CD4-positive, alpha-beta T cell treated with Interferon alpha-2 for 1 hour (primary cell): Measurements from ENCODE around the gene TSEN2.
"Not testable (repeated sequence)": the region's sequence is repeated elsewhere in the genome, so short reads cannot be mapped to it uniquely, and the experiment has no call there.

Experiments
- DNase-seq, 2 donors: peaks; one replicate each; pipeline ENCODE4 v3.0.0-alpha.2; 2020 to 2022

The TSEN2 gene

GRCh38 chr3:12452361-12453330 is 31.6 kb upstream of the TSEN2 start:
- DNase-seq: no peak

- no peak for DNase-seq
Measured at GRCh38 chr3:12454076-12454815, 30.0 kb upstream of the TSEN2 start.

GRCh38 chr3:12454816-12455121 is 29.5 kb upstream of the TSEN2 start:
- no peak for DNase-seq

GRCh38 chr3:12455740-12456139 is 28.5 kb upstream of the TSEN2 start:
- no peak for DNase-seq

GRCh38 chr3:12456441-12456840 is 27.8 kb upstream of the TSEN2 start:
- DNase-seq: no peak

GRCh38 chr3:12457380-12457779 is 26.9 kb upstream of the TSEN2 start:
- not testable (repeated sequence) for DNase-seq

GRCh38 chr3:12458901-12459300 is 25.4 kb upstream of the TSEN2 start:
- peak in 1 of 2 donors; percentile 51 for DNase-seq

GRCh38 chr3:12460127-12460526 is 24.2 kb upstream of the TSEN2 start:
- no peak for DNase-seq

- DNase-seq: no peak
Measured at GRCh38 chr3:12461097-12461649, 23.1 kb upstream of the TSEN2 start.

GRCh38 chr3:12462159-12462947 is 21.9 kb upstream of the TSEN2 start:
- DNase-seq: peak in 1 of 2 donors; percentile 28

GRCh38 chr3:12463686-12464085 is 20.6 kb upstream of the TSEN2 start:
- DNase-seq: no peak

GRCh38 chr3:12464181-12464580 is 20.1 kb upstream of the TSEN2 start:
- DNase-seq: no peak

GRCh38 chr3:12465151-12465835 is 19.0 kb upstream of the TSEN2 start:
- no peak for DNase-seq

- DNase-seq: no peak
Measured at GRCh38 chr3:12465836-12466225, 18.4 kb upstream of the TSEN2 start.

- DNase-seq: no peak
Measured at GRCh38 chr3:12467746-12468145, 16.5 kb upstream of the TSEN2 start.

- DNase-seq: no peak
Measured at GRCh38 chr3:12468276-12468675, 16.0 kb upstream of the TSEN2 start.

GRCh38 chr3:12468757-12469156 is 15.5 kb upstream of the TSEN2 start:
- DNase-seq: no peak

GRCh38 chr3:12469222-12469621 is 15.1 kb upstream of the TSEN2 start:
- not testable (repeated sequence) for DNase-seq

GRCh38 chr3:12470111-12470510 is 14.2 kb upstream of the TSEN2 start:
- DNase-seq: no peak

GRCh38 chr3:12470680-12471079 is 13.6 kb upstream of the TSEN2 start:
- DNase-seq: no peak

GRCh38 chr3:12471241-12471640 is 13.0 kb upstream of the TSEN2 start:
- peak in 1 of 2 donors; percentile 13 for DNase-seq

- no peak for DNase-seq
Measured at GRCh38 chr3:12472000-12472610, 12.2 kb upstream of the TSEN2 start.
